ENCODE results near the gene CLTA. TPM values are rescaled to one million over a fixed set of nuclear protein-coding genes. Genes with fewer than 3 reads are reported as not detected.

CLTA gene, protein sequence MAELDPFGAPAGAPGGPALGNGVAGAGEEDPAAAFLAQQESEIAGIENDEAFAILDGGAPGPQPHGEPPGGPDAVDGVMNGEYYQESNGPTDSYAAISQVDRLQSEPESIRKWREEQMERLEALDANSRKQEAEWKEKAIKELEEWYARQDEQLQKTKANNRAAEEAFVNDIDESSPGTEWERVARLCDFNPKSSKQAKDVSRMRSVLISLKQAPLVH
- 270 and 310 TPM in 2 replicates for total RNA-seq

DNA sequence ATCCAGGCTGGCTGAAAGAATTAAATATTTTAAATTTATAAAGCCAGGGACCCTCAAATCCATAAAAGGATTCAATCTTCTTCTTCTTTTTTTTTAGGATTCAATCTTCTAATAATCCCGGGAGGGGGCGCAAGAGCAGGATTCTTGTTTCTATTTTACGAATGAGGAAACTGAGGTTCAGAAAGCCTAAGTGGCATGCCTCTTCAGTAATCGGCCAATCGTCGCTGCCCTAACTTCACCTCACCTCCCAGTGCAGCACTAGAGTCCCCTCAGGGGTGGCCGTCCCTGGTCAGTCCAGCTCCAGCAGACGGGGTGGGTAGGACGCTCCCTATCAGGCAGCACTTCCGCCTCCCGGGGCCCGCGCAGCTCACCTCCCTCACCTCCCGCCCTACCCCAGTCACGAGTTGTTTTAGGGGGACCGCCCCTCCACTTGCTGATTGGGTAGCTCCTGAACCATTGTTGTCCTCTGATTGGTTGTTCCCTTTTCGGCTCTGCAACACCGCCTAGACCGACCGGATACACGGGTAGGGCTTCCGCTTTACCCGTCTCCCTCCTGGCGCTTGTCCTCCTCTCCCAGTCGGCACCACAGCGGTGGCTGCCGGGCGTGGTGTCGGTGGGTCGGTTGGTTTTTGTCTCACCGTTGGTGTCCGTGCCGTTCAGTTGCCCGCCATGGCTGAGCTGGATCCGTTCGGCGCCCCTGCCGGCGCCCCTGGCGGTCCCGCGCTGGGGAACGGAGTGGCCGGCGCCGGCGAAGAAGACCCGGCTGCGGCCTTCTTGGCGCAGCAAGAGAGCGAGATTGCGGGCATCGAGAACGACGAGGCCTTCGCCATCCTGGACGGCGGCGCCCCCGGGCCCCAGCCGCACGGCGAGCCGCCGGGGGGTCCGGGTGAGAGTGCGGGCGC lies at the start of gene CLTA:
CLTA (plus strand) TSS at position 534 of the 902 bp plus-strand sequence; CDS start at position 670, 136 bp downstream.

DNA sequence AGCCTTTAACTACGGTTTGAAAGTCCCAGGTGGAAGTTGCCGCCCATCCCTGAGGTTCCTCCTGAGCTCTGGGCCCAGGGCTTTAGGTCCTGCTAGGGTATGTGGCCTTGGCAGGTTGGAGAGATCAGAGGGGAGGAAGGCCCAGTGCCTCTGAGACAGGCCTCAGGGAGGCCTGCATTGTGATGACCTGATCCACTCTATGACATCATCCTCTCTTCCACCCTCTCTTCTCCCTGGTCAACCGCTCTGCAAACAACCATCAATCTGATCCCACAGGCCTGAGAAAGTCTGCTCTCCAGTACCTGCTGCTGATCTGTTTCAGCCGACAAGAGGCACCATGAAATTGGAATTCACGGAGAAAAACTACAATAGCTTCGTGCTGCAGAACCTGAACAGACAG lies 21.6 kb upstream of the CLTA start, which contains the start of gene CCIN:
CCIN (plus strand) TSS at position 223 of the 400 bp plus-strand sequence; CDS start at position 338, 115 bp downstream.

DNA sequence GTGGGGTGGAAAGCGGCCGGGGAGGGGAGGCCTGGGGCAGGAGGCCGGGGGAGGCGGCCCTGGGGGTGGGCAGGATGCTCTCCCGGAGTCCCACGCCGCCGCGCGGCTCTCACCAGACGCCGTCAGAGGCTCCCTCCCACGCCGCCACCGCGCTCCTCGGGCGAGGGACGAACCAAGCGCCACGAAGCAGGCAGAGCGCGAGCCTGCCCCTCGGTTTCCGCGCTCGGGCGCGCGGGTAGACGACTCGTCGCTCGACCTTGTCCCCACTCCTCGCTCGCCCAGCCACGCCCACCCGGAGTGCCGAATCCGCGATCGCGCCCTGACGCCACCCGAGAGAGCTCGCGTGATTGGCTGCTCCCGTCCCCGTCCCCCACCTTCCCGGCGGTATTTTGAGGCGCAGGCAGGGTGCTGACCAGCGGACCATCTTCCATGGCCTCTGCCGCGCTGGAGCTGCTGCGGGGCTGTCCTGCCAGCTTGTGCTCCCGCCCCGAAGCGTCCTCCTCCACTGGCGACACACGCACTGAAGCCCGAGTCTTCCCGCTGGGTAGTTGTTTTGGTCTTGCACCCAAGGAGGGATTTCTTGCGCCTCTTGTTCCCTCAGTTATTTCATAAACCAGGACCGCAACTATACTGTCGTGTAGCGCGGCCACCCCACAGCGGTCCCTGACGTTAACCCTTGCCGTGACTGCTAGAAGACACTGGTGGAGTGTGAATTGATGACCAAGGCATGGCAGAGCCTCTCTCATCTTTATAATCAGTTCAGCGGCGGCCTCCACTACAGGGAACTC lies 67.7 kb downstream of the CLTA start, which contains the start of gene GNE:
GNE (minus strand) TSS at position 241 of the 788 bp plus-strand sequence. CDS start 9,093 bp downstream, outside the sequence.

Other genes starting within 250 kb of the CLTA start
- not detected in 2 replicates for gene OR2S2, start 232.8 kb upstream of the CLTA start, total RNA-seq
- 29.9 and 42.3 TPM in 2 replicates for gene RECK, start 154.0 kb upstream of the CLTA start, total RNA-seq
- 53.1 and 101 TPM in 2 replicates for gene GLIPR2, start 54.2 kb upstream of the CLTA start, total RNA-seq
- 0.79 and 2.8 TPM in 2 replicates for gene CCIN, start 21.5 kb upstream of the CLTA start, total RNA-seq
- gene GNE, start 67.5 kb downstream of the CLTA start, total RNA-seq: 15.1 and 26.1 TPM in 2 replicates
- gene RNF38, start 209.3 kb downstream of the CLTA start, total RNA-seq: 5.8 and 7.6 TPM in 2 replicates

Measured in bronchial smooth muscle cell (primary cell).